Measurements from ENCODE around the gene FBXW5. TPM values are rescaled to one million over a fixed set of nuclear protein-coding genes. Genes with fewer than 3 reads are reported as not detected.

Gene FBXW5
- total RNA-seq, 1 experiment from 2014 or later, result 88.0 TPM

- intact Hi-C loops (cut with micrococcal nuclease), result no loop called here
- ATAC-seq (no peak), DNase-seq (ENCODE audit: low read depth, low spot score) (no peak)
- H3K27me3 ChIP-seq (ENCODE audit: insufficient read depth, low read length), result no peaks in the 10 kb centered on the region
- H4K20me1 ChIP-seq (ENCODE audit: insufficient read depth), result no peaks in the 10 kb centered on the region
- ChIA-PET RAD21 (ENCODE audit: low non-redundant PET in 1 of 2, low total read pairs in 2 of 2, uncharacterized antibody in 2 of 2, unreplicated experiment in 2 of 2) (no interaction called here), POLR2A (no interaction called here), CTCF (interaction anchor here (1.8 kb wide), 1 partner anchor 11 kb away, joined by 5 read pairs; no protein-coding TSS in a partner anchor)
- H3K4me2 ChIP-seq (ENCODE audit: low read length), result no peak overlapping the region
- no peak overlapping the region for H3K27ac ChIP-seq (ENCODE audit: low read depth, low read length)
- H3K9me2 ChIP-seq (ENCODE audit: insufficient read depth), result no peaks in the 10 kb centered on the region
- H3K36me3 ChIP-seq (ENCODE audit: control insufficient read depth in 1 of 2, insufficient read depth in 2 of 2, low read length in 2 of 2), result peaks cover 6 to 11% of the 10 kb centered on the region in 2 experiments; a peak in 3 of 4 replicates
- no peaks in the 10 kb centered on the region for H3K9me3 ChIP-seq (ENCODE audit: control insufficient read depth in 1 of 2, insufficient read depth in 1 of 2, low read depth in 1 of 2, low read length in 2 of 2)
- TF ChIP-seq ZFX (IDR thresholded peaks at IDR 0.05), result no peak
- no peak for TF ChIP-seq ELF1 (IDR thresholded peaks at IDR 0.05; ENCODE audit: borderline replicate concordance, low read depth)
- BruUV-seq (replicated peaks), result no TSS peak
- H3K4me3 ChIP-seq (replicated peaks in 1 of 2; ENCODE audit: low read depth in 1 of 2, low read length in 2 of 2), result no peak overlapping the region
- H2AFZ ChIP-seq (ENCODE audit: low read depth, low read length, poor library complexity, severe bottlenecking), result no peak overlapping the region
- no peak overlapping the region for H3K9ac ChIP-seq (ENCODE audit: low read length)
- H3K4me1 ChIP-seq (ENCODE audit: control insufficient read depth in 1 of 2, insufficient read depth in 2 of 2, low read length in 2 of 2), result no peaks in the 10 kb centered on the region
- no peaks in the 10 kb centered on the region; the same call in 1 of the 2 replicates for H3K79me2 ChIP-seq (ENCODE audit: insufficient read depth, low read length)
These were observed 7.8 kb downstream of the FBXW5 start for GRCh38 chr9:136936645-136937170.

- no peak overlapping the region for H3K27ac ChIP-seq (ENCODE audit: low read depth, low read length)
- ATAC-seq, result no peak
- no peaks in the 10 kb centered on the region for H4K20me1 ChIP-seq (ENCODE audit: insufficient read depth)
- no peak overlapping the region for H3K4me3 ChIP-seq (replicated peaks in 1 of 2; ENCODE audit: low read depth in 1 of 2, low read length in 2 of 2)
- peaks cover 0 to 8% of the 10 kb centered on the region in 2 experiments; a peak in 1 of 4 replicates for H3K36me3 ChIP-seq (ENCODE audit: control insufficient read depth in 1 of 2, insufficient read depth in 2 of 2, low read length in 2 of 2)
- no peaks in the 10 kb centered on the region for H3K9me3 ChIP-seq (ENCODE audit: control insufficient read depth in 1 of 2, insufficient read depth in 1 of 2, low read depth in 1 of 2, low read length in 2 of 2)
- no peak overlapping the region for H2AFZ ChIP-seq (ENCODE audit: low read depth, low read length, poor library complexity, severe bottlenecking)
- no peaks in the 10 kb centered on the region for H3K9me2 ChIP-seq (ENCODE audit: insufficient read depth)
- ChIA-PET RAD21 (ENCODE audit: low non-redundant PET in 1 of 2, low total read pairs in 2 of 2, uncharacterized antibody in 2 of 2, unreplicated experiment in 2 of 2) (no interaction called here), POLR2A (no interaction called here), CTCF (no interaction called here)
- no peaks in the 10 kb centered on the region for H3K27me3 ChIP-seq (ENCODE audit: insufficient read depth, low read length)
- no peaks in the 10 kb centered on the region for H3K79me2 ChIP-seq (ENCODE audit: insufficient read depth, low read length)
- H3K9ac ChIP-seq (ENCODE audit: low read length), result no peak overlapping the region
- H3K4me1 ChIP-seq (ENCODE audit: control insufficient read depth in 1 of 2, insufficient read depth in 2 of 2, low read length in 2 of 2), result no peaks in the 10 kb centered on the region
- intact Hi-C loops (cut with micrococcal nuclease), result no loop called here
- BruUV-seq (replicated peaks), result no TSS peak
- H3K4me2 ChIP-seq (ENCODE audit: low read length), result no peak overlapping the region
- DNase-seq (ENCODE audit: low read depth, low spot score), result no peak
- no peak for TF ChIP-seq SIN3A (IDR thresholded peaks at IDR 0.05; ENCODE audit: low read depth)
- no peak for TF ChIP-seq YY1 (IDR thresholded peaks at IDR 0.05; ENCODE audit: extremely low read depth, insufficient replicate concordance, low read depth, low read length)
- no peak for TF ChIP-seq ZBTB33 (IDR thresholded peaks at IDR 0.05; ENCODE audit: extremely low read depth, insufficient replicate concordance, low read length)
- TF ChIP-seq REST (IDR thresholded peaks at IDR 0.05; ENCODE audit: low read depth), result no peak
- no peak for TF ChIP-seq ZFX (IDR thresholded peaks at IDR 0.05)
- TF ChIP-seq EZH2 (IDR thresholded peaks at IDR 0.05), result no peak
- no peak for TF ChIP-seq MAX (IDR thresholded peaks at IDR 0.05)
- no peak for TF ChIP-seq EZH2phosphoT487 (IDR thresholded peaks at IDR 0.05; ENCODE audit: borderline replicate concordance)
- TF ChIP-seq ZNF274 (IDR thresholded peaks at IDR 0.05; ENCODE audit: low read depth, low read length), result no peak
- no peak for TF ChIP-seq POLR2A (IDR thresholded peaks at IDR 0.05; ENCODE audit: borderline replicate concordance, extremely low read depth, insufficient read depth, insufficient read length)
- no peak for TF ChIP-seq POLR2AphosphoS5 (IDR thresholded peaks at IDR 0.05; ENCODE audit: low read depth, low read length)
- no peak for TF ChIP-seq FOSL1 (IDR thresholded peaks at IDR 0.05; ENCODE audit: low read depth)
- no peak for TF ChIP-seq EGR1 (IDR thresholded peaks at IDR 0.05; ENCODE audit: low read depth)
- TF ChIP-seq ELF1 (IDR thresholded peaks at IDR 0.05; ENCODE audit: borderline replicate concordance, low read depth), result no peak
- no peak for TF ChIP-seq TCF7L2 (IDR thresholded peaks at IDR 0.05; ENCODE audit: borderline replicate concordance, extremely low read depth, insufficient read depth, insufficient read length)
These were observed 8.9 kb downstream of the FBXW5 start for GRCh38 chr9:136935651-136936050.

Data from HCT116 (cell line).